ENCODE measurements around the gene AGXT2.

DNA sequence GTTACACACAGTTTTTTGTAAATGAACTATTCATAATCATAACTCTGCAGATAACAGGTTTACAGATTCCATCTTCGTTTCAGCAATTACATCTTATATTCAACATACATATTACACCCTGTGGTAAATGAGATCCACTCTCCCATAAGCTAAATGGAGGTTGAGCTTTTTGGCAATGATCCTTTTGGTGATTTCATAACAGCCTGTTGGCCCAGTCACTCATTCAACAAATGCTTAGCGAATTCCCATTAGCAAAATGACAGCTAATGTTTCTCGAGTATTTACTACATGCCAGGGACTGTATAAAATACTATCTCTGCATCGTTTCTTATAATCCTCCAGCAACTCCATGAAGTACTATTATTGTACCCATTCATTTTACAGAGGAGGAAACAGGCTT lies 25.4 kb upstream of the AGXT2 start:
- TF ChIP-seq EZH2phosphoT487 (IDR thresholded peaks at IDR 0.05; ENCODE audit: borderline replicate concordance, low read length), result no peak
- TF ChIP-seq, protein P1, sequence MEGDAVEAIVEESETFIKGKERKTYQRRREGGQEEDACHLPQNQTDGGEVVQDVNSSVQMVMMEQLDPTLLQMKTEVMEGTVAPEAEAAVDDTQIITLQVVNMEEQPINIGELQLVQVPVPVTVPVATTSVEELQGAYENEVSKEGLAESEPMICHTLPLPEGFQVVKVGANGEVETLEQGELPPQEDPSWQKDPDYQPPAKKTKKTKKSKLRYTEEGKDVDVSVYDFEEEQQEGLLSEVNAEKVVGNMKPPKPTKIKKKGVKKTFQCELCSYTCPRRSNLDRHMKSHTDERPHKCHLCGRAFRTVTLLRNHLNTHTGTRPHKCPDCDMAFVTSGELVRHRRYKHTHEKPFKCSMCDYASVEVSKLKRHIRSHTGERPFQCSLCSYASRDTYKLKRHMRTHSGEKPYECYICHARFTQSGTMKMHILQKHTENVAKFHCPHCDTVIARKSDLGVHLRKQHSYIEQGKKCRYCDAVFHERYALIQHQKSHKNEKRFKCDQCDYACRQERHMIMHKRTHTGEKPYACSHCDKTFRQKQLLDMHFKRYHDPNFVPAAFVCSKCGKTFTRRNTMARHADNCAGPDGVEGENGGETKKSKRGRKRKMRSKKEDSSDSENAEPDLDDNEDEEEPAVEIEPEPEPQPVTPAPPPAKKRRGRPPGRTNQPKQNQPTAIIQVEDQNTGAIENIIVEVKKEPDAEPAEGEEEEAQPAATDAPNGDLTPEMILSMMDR (conservative IDR thresholded peaks at IDR 0.05; ENCODE audit: low read depth, low read length), result no peak
